ENCODE data around the gene FARP1.

FARP1 gene

GRCh38 chr13:98200211-98200878 lies 57.5 kb downstream of the FARP1 start:
- no peak for DNase-seq (ENCODE audit: low read depth in 3 of 3)

GRCh38 chr13:98201189-98201588 lies 58.3 kb downstream of the FARP1 start:
- no peak for DNase-seq (ENCODE audit: low read depth in 3 of 3)

- no peak for DNase-seq (ENCODE audit: low read depth in 3 of 3)
Observed at GRCh38 chr13:98201984-98202383, 59.1 kb downstream of the FARP1 start.

GRCh38 chr13:98203646-98204326 lies 60.9 kb downstream of the FARP1 start:
- DNase-seq (ENCODE audit: low read depth in 3 of 3): no peak

- DNase-seq (ENCODE audit: low read depth in 3 of 3): no peak
Observed at GRCh38 chr13:98204546-98204945, 61.7 kb downstream of the FARP1 start.

- no peak for DNase-seq (ENCODE audit: low read depth in 3 of 3)
Observed at GRCh38 chr13:98206946-98207345, 64.1 kb downstream of the FARP1 start.

- no peak for DNase-seq (ENCODE audit: low read depth in 3 of 3)
Observed at GRCh38 chr13:98207416-98207815, 64.5 kb downstream of the FARP1 start.

GRCh38 chr13:98208606-98209005 lies 65.7 kb downstream of the FARP1 start:
- no peak for DNase-seq (ENCODE audit: low read depth in 3 of 3)

- no peak for DNase-seq (ENCODE audit: low read depth in 3 of 3)
Observed at GRCh38 chr13:98212763-98213162, 69.9 kb downstream of the FARP1 start.

- no peak for DNase-seq (ENCODE audit: low read depth in 3 of 3)
Observed at GRCh38 chr13:98213354-98213753, 70.5 kb downstream of the FARP1 start.

- no peak for DNase-seq (ENCODE audit: low read depth in 3 of 3)
Observed at GRCh38 chr13:98214008-98214643, 71.2 kb downstream of the FARP1 start.

GRCh38 chr13:98214707-98215106 lies 71.8 kb downstream of the FARP1 start:
- no peak for DNase-seq (ENCODE audit: low read depth in 3 of 3)

GRCh38 chr13:98215508-98215907 lies 72.6 kb downstream of the FARP1 start:
- no peak for DNase-seq (ENCODE audit: low read depth in 3 of 3)

- DNase-seq (ENCODE audit: low read depth in 3 of 3): no peak
Observed at GRCh38 chr13:98216135-98216565, 73.3 kb downstream of the FARP1 start.

- no peak for DNase-seq (ENCODE audit: low read depth in 3 of 3)
Observed at GRCh38 chr13:98216711-98217285, 73.9 kb downstream of the FARP1 start.

- no peak for DNase-seq (ENCODE audit: low read depth in 3 of 3)
Observed at GRCh38 chr13:98217597-98217996, 74.7 kb downstream of the FARP1 start.

- DNase-seq (ENCODE audit: low read depth in 3 of 3): no peak
Observed at GRCh38 chr13:98219685-98220084, 76.8 kb downstream of the FARP1 start.

GRCh38 chr13:98220271-98220791 lies 77.4 kb downstream of the FARP1 start:
- no peak for DNase-seq (ENCODE audit: low read depth in 3 of 3)

- DNase-seq (ENCODE audit: low read depth in 3 of 3): no peak
Observed at GRCh38 chr13:98221234-98221633, 78.3 kb downstream of the FARP1 start.

GRCh38 chr13:98222081-98222554 lies 79.2 kb downstream of the FARP1 start:
- no peak for DNase-seq (ENCODE audit: low read depth in 3 of 3)

GRCh38 chr13:98222816-98223215 lies 79.9 kb downstream of the FARP1 start:
- DNase-seq (ENCODE audit: low read depth in 3 of 3): no peak

- no peak for DNase-seq (ENCODE audit: low read depth in 3 of 3)
Observed at GRCh38 chr13:98223741-98224140, 80.8 kb downstream of the FARP1 start.

All from stimulated activated CD4-positive, alpha-beta T cell treated with anti-CD3 and anti-CD28 coated beads, TNF-alpha, amount 100 ng/mL, for 24 hours (primary cell).